GM21576 (cell line): ENCODE data around the gene SYT9.
"Not testable (repeated sequence)": the region's sequence is repeated elsewhere in the genome, so short reads cannot be mapped to it uniquely, and the experiment has no call there.

Experiments
- ATAC-seq: cut with Tn5 transposase; IDR thresholded peaks from one replicate; pipeline ENCODE4 v1.9.1; 2021; ENCODE audit warnings: mild to moderate bottlenecking, moderate library complexity; ENCODE audit not compliant: unreplicated experiment

SYT9 gene

DNA sequence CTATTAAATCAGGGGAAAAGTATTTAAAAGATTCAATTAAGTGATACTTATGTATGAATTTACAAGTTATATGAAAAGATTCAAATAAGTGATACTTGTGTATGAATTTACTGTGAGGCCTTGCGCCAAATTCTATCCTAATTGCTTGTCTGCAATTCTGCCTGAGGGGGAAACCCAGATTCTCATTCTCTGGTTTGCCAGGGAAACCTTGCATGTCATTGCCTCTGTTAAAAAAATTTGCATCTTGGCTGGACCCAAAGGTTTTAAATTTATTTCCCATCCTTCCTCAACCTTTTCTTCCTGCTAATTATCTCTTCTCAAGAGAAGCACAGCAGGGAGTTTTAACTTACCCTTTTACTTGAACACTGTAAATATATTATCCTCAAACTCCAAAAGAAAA is 247.4 kb downstream of the SYT9 start:
- ATAC-seq, result no peak

DNA sequence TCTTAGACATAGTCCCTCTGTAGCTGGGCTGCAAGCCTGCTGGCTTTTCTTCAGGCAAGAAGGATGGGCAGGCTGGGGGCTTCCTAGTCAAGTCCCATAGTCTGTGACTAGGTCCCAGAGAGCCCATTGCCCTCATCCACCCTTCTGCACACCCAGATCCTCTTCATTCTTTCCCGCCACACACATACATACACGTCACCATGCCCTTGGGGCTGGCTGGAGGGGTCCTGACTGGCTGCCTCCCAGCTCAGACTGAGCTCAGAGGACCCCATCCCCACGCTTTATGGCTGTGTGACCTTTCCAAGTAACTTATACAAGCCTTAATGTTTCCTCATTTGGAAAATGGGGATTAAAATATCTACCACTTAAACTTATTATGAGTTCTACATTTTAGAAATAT is 248.5 kb downstream of the SYT9 start:
- ATAC-seq, result no peak

DNA sequence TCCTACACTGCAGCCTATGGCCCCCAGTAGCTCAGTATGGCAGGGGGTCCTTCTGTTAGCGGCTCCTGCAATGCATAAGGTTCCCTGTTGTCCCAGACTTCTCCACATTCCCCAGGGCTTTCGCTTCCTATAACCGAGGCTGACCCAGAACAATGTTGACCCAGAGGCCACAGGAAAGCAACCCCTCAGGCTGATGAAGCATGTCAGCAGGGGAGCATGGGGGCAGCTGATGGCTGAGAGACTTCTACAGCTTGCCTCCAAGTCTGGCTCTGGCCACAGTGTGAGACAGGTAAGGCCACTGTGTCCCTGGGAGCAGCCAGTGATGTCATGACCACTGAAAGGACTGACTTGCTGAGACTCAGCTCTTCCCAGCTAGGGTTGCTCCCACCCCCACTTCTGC is 249.5 kb downstream of the SYT9 start:
- ATAC-seq, result no peak

DNA sequence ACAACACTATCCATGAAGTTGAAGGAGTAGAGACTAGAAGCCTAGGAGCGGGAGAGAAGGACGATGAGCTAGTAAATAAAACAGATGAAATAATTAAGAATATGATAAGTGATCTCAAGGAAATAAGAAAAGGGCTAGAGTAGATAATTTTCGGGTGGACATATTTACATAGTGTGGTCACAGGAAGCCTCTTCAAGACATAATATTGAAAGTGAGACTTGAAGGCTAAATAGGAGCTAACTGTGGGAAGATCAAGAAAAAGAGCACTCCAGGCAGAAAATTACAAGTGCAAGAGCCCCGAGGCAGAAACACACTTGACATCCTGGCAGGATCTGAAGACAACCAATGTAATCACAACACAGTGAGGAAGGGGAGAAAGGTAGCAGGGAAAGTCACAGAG is 250.2 kb downstream of the SYT9 start:
- peak; percentile 51 for ATAC-seq

DNA sequence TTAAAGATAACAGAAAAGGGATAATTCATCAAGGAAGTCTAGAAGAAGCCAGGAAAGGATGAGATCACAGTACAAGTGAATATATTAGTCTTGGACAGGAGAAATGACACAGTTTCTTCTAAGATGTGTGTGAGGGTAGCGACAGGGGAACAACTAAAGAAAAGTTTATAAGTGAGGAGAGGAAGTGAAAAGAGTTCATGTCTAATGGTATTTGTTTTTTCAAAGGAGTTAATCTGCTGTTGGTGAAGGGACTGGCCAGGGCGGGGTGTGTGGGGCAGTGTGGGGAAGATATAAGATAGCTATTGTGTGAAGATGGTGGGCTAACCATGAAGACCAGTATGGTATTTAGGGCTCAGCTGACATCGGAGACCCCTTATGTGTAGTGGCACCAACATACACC is 254.5 kb downstream of the SYT9 start:
- no peak for ATAC-seq

DNA sequence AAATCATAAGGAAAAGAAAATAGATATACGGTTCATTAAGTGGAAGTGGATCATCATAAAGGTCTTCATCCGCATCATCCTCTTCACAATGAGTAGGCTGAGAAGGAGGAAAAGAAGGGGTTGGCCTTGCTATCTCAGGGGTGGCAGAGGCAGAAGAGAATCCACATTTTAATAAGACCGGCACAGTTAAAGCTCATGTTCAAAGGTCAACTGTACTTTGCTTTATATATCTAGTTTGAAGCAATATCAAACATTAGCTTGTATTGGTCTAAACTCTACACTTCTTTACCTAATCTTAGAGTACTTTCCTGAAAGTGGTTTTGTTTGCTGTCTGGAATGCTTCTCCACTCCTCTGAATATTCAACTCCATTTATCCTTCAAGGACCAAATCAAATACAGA is 256.4 kb downstream of the SYT9 start:
- ATAC-seq, result no peak

DNA sequence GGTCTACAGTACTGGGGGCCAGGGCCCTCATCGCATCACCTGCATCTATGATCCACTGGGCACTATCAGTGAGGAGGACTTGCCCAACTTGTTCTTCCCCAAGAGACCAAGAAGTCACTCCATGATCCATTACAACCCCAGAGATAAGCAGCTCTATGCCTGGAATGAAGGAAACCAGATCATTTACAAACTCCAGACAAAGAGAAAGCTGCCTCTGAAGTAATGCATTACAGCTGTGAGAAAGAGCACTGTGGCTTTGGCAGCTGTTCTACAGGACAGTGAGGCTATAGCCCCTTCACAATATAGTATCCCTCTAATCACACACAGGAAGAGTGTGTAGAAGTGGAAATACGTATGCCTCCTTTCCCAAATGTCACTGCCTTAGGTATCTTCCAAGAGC is 258.3 kb downstream of the SYT9 start:
- ATAC-seq, result no peak

DNA sequence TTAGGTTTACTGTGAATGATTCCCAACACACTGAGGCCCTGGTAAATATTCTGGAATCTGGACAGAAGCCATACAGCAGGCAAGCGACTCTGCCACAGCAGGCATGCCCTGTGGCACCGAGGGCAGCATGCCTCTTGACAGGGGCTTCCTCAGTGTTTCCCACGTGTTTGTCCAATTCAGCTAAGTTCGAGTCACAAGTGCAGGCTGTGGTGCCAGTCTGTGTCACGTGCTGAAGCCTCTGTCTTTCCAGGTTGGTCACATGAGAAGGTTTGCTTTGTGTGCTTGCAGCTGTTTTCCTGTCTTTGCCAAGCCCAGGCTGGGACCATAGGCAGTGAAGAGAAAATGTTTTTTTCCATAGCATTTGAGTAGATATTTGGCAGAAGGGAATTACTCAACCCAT is 259.7 kb downstream of the SYT9 start:
- no peak for ATAC-seq

DNA sequence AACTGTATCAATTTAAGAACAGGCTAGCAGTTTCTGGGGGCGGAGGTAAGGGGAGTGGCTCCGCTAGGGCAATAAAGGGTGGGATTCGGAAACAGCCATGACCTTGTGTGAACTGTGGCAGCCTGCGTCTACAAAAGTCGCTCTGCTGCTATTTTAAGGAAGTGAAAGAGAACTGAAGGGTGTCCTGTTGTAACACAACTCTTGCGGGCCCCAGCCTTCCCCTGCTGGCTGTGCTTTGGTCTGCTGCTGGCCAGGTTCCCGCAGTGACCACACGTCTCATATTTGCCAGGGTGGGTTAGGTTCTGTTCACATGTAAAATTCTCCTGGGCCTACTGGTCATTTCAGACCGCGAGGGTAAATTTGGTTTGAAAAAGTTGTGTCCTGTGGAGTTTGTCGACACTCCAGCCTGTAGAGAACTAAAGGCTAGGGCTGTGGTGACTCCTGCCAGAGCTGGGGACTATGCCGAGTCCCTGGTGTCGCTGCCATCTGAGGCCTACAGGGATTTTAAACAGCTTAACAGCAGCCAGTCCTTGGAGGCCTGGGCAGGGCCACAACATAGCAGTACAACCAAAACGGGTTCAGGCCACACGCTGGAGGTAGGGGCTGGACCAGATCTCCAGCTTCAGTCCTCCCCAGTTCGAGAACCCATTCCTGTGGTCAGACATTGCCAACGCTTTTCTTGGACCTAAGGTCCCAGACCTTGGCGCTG is 261.0 kb downstream of the SYT9 start:
- peak; percentile 71 for ATAC-seq

DNA sequence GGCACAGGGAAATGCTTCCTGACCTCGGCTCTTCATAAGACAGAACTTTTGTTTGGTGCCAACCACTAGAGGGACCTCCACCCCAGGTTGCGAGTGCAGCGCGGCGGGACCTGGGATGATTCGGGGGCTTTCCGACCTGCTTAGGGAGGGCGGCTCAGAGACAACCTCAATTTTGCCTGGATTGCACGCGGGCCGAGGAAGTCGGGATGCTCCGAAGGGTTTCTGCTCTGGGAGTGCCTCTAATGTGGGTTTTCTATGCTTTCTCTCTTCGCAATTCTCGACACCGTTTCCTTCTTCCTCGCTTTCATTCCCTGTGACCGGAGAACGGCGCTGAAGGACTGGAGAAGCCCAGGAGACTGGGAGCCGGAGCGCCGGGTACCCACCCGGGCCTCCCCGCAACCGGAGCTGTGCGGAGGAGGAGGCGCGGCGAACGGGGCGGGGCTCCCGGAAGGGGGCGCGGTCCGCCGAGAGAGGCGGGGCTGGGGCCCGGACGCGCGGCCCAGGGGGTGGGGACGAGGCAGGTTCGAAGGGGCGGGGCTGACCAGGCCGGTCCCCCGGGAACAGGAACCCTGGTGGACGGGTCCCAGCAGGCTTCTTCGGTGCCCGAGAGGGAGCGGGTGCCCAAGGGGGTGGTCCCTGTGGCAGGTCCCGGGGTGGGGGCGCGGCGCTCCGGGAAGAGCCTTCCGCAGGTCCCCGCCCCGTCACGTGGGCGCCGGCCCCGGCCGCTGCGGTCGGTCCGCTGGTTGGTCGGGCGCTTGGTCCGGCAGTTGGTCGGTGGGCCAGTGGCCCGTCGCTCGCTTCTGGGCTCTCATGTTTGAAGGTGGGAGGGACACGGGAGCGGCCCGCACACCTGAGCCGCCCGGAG is 261.8 kb downstream of the SYT9 start, which contains the start of gene PPFIBP2:
Gene PPFIBP2 (plus strand): TSS at position 766 of the 865 bp plus-strand sequence. CDS start 35,477 bp downstream, outside the sequence.
- ATAC-seq, result peak; percentile 57

DNA sequence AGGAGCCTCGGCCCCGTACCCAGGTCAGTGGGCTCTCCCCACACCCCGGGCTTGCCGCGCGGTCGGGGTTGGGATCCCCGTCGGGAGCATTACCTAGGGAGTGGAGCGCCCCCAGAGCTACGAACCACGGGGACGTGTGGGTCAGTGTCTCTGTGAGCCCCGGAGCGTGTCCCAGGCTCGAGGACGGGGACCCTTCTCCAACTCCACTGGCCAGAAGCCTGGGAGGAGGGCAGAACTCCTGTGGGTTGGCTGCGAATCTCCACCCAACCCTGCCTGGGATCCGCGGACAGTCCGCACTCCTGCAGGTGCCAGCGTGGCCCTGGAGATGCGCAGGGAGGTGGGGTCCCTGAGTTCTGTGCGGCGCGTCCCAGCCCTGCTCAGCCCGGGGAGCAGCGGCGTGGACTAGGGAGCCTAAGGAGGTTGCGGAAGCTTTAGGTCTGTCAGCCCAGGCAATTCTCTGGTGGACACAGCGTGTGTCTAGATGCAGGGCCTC is 262.4 kb downstream of the SYT9 start:
- ATAC-seq, result peak; percentile 11

DNA sequence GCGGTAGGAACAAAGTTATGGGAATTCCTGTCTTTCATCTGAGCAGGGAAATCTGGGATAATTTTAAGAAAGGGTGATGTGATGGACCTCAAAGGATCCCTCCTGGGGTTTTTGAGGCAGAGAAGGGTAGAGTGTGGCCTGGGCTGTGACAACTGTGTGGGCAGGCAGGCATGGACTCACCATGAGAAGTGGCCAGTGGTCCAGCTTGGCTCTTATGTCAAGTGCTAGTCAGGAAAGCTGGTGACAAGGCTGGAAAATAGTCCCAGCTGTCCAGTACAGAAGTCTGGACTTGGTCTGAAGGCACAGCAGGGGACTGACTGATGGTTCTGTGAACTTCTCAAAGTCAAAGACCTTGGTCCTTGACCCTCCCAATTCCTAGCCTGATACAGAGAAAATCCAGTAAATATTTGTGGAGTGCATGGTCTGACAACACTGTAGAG is 263.8 kb downstream of the SYT9 start:
- no peak for ATAC-seq

DNA sequence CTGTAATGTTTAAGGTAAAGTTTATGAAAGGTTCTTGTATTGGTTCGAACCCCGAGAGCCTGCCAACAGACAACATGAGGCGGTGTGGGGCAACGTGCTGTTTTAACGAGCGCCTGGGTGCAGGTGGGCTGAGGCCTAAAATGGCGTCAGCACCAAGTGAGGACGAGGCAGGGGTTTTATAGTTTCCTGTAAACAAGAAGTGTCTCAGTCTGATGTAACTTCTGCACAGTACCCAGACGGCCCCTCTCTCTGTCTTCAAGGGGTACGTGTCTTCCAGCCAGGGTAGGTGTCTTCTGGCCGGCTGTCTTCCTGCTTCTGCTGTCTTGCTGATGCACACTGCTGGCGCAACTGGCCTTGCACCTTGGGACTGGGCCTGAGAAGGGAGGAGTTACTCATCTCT is 264.8 kb downstream of the SYT9 start:
- ATAC-seq, result no peak

DNA sequence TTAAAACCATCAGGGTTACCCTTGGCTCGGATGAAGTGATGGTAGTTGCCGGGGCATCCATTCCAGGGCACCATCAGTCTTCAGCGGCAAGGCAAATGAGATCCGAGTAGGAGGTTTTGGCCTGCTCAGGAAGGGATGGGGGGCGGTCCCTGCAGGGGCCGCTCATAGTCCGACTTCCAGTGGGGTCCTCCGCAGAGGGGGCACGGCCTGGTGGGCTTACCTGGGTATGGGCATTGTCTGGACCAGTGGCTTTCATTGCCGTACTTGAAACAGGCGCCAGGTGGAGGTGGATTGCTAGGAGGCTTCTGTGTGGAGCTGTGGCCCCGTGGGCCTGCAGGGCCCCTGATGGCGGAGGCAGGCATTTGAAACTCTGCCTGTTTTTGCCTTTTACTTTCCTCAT is 266.0 kb downstream of the SYT9 start:
- not testable (repeated sequence) for ATAC-seq
